ENCODE measurements around the gene CPT2. TPM values are rescaled to one million over a fixed set of nuclear protein-coding genes. Genes with fewer than 3 reads are reported as not detected.

Gene CPT2
- total and polyA plus RNA-seq, 9 of the 15 experiments (the other 6 are each of a cell fraction or from before 2014, with no cell fraction given): 7.6 to 25.1 (median 16.8) TPM

DNA sequence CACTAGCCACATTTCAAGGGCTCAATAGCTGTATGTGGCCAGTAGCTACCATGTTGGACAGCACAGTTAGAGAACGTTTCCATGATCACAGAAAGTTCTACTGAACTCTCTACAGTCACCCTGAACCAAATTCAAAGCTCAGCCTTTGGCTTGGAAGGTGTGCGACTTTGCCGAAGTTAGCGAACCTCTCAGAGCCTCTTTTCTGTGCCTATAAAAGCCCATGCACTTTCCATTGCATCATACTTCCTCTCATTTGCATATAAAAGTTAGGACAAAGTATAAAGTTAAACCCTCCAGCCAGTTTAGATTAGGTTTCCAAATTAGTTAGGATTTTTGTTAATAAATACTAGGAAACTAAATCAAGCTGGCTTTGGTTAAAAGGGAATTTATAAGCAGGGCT lies 49.5 kb upstream of the CPT2 start:
- H2AFZ ChIP-seq (ENCODE audit: low read depth, low read length): peak overlapping the region; percentile 54
- H3K9me1 ChIP-seq (ENCODE audit: control insufficient read depth, insufficient read depth, low read length): no peaks in the 10 kb centered on the region
- no peak overlapping the region for H3K9ac ChIP-seq (ENCODE audit: insufficient read depth in 1 of 2, low read depth in 2 of 2, low read length in 2 of 2)
- no peak for FAIRE-seq
- H3K9me3 ChIP-seq (replicated peaks; ENCODE audit: control insufficient read depth, insufficient read depth, low read depth, low read length): no peaks in the 10 kb centered on the region
- no peaks in the 10 kb centered on the region for H3K79me2 ChIP-seq (ENCODE audit: control insufficient read depth, insufficient read depth, low read length)
- no peak for DNase-seq (ENCODE audit: extremely low read depth in 1 of 4, low spot score in 3 of 4)
- ATAC-seq: no peak
- no peaks in the 10 kb centered on the region; a peak in 1 of 5 replicates for H3K27me3 ChIP-seq (ENCODE audit: control insufficient read depth in 2 of 2, insufficient read depth in 2 of 2, low read length in 2 of 2)
- intact Hi-C loops (cut with micrococcal nuclease): no loop called here
- POLR2A ChIA-PET: interaction anchor here (0.8 kb wide), 1 partner anchor 14 kb away, joined by 4 read pairs; no protein-coding TSS in a partner anchor
- H3K4me2 ChIP-seq (ENCODE audit: insufficient read depth, low read length): no peak overlapping the region
- in situ Hi-C loops (cut with MboI): no loop called here
- no peaks in the 10 kb centered on the region for H3K36me3 ChIP-seq (ENCODE audit: control insufficient read depth, insufficient read depth, low read length)
- H3K4me3 ChIP-seq: no peak overlapping the region
- no peaks in the 10 kb centered on the region for H4K20me1 ChIP-seq (replicated peaks; ENCODE audit: control insufficient read depth, insufficient read depth, low read length)
- CTCF ChIA-PET (ENCODE audit: low intra/inter-chr PET ratio): no interaction called here
- no peak overlapping the region for H3K27ac ChIP-seq (ENCODE audit: extremely low read depth, low read depth, low read length)
- 64% methylated on average over 4 of the region's 4 CpGs for WGBS (ENCODE audit: insufficient coverage, low coverage, missing lambda C conversion rate)
- no TSS peak for BruUV-seq (replicated peaks)
- H3K4me1 ChIP-seq (replicated peaks in 1 of 2; ENCODE audit: control insufficient read depth in 2 of 2, insufficient read depth in 2 of 2, low read length in 2 of 2): peaks cover 12% of the 10 kb centered on the region in 2 experiments; a peak in 4 of 5 replicates
- TF ChIP-seq NFYB (IDR thresholded peaks at IDR 0.05; ENCODE audit: extremely low read depth, insufficient read length) (no peak), ZNF75A (CRISPR knock-in tag; IDR thresholded peaks at IDR 0.05) (no peak), CEBPB (tag; IDR thresholded peaks at IDR 0.05) (peak; percentile 80), ZNF316 (IDR thresholded peaks at IDR 0.05) (no peak), RNF219 (CRISPR knock-in tag; IDR thresholded peaks at IDR 0.05) (no peak), CEBPG (CRISPR knock-in tag; IDR thresholded peaks at IDR 0.05) (peak; percentile 63; the same call in 1 of the 2 replicates), CEBPG (tag; conservative IDR thresholded peaks at IDR 0.05 in 1 of 2, IDR thresholded peaks at IDR 0.05 in 1 of 2) (peak; percentile 65 to 84; a peak in 3 of 4 replicates), L3MBTL2 (IDR thresholded peaks at IDR 0.05) (peak; percentile 35; the same call in 1 of the 2 replicates), ZNF224 (CRISPR knock-in tag; IDR thresholded peaks at IDR 0.05) (no peak)
- TF ChIP-seq, protein P1, sequence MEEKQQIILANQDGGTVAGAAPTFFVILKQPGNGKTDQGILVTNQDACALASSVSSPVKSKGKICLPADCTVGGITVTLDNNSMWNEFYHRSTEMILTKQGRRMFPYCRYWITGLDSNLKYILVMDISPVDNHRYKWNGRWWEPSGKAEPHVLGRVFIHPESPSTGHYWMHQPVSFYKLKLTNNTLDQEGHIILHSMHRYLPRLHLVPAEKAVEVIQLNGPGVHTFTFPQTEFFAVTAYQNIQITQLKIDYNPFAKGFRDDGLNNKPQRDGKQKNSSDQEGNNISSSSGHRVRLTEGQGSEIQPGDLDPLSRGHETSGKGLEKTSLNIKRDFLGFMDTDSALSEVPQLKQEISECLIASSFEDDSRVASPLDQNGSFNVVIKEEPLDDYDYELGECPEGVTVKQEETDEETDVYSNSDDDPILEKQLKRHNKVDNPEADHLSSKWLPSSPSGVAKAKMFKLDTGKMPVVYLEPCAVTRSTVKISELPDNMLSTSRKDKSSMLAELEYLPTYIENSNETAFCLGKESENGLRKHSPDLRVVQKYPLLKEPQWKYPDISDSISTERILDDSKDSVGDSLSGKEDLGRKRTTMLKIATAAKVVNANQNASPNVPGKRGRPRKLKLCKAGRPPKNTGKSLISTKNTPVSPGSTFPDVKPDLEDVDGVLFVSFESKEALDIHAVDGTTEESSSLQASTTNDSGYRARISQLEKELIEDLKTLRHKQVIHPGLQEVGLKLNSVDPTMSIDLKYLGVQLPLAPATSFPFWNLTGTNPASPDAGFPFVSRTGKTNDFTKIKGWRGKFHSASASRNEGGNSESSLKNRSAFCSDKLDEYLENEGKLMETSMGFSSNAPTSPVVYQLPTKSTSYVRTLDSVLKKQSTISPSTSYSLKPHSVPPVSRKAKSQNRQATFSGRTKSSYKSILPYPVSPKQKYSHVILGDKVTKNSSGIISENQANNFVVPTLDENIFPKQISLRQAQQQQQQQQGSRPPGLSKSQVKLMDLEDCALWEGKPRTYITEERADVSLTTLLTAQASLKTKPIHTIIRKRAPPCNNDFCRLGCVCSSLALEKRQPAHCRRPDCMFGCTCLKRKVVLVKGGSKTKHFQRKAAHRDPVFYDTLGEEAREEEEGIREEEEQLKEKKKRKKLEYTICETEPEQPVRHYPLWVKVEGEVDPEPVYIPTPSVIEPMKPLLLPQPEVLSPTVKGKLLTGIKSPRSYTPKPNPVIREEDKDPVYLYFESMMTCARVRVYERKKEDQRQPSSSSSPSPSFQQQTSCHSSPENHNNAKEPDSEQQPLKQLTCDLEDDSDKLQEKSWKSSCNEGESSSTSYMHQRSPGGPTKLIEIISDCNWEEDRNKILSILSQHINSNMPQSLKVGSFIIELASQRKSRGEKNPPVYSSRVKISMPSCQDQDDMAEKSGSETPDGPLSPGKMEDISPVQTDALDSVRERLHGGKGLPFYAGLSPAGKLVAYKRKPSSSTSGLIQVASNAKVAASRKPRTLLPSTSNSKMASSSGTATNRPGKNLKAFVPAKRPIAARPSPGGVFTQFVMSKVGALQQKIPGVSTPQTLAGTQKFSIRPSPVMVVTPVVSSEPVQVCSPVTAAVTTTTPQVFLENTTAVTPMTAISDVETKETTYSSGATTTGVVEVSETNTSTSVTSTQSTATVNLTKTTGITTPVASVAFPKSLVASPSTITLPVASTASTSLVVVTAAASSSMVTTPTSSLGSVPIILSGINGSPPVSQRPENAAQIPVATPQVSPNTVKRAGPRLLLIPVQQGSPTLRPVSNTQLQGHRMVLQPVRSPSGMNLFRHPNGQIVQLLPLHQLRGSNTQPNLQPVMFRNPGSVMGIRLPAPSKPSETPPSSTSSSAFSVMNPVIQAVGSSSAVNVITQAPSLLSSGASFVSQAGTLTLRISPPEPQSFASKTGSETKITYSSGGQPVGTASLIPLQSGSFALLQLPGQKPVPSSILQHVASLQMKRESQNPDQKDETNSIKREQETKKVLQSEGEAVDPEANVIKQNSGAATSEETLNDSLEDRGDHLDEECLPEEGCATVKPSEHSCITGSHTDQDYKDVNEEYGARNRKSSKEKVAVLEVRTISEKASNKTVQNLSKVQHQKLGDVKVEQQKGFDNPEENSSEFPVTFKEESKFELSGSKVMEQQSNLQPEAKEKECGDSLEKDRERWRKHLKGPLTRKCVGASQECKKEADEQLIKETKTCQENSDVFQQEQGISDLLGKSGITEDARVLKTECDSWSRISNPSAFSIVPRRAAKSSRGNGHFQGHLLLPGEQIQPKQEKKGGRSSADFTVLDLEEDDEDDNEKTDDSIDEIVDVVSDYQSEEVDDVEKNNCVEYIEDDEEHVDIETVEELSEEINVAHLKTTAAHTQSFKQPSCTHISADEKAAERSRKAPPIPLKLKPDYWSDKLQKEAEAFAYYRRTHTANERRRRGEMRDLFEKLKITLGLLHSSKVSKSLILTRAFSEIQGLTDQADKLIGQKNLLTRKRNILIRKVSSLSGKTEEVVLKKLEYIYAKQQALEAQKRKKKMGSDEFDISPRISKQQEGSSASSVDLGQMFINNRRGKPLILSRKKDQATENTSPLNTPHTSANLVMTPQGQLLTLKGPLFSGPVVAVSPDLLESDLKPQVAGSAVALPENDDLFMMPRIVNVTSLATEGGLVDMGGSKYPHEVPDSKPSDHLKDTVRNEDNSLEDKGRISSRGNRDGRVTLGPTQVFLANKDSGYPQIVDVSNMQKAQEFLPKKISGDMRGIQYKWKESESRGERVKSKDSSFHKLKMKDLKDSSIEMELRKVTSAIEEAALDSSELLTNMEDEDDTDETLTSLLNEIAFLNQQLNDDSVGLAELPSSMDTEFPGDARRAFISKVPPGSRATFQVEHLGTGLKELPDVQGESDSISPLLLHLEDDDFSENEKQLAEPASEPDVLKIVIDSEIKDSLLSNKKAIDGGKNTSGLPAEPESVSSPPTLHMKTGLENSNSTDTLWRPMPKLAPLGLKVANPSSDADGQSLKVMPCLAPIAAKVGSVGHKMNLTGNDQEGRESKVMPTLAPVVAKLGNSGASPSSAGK (IDR thresholded peaks at IDR 0.05): 0 out of 2 replicates have a peak, but pooled peaks have one; percentile 13
